Spinal cord (tissue), 10 donors: ENCODE data around the gene CASP6. TPM values are rescaled to one million over a fixed set of nuclear protein-coding genes. Genes with fewer than 3 reads are reported as not detected.
A peak's percentile ranks its signal among the peaks of the same experiment; 100 is the strongest.

ENCODE experiments used
- DNase-seq, 6 donors: peaks; one replicate each; pipeline versions ENCODE4 v3.0.0 to v3.0.0-alpha.2; 2013 to 2015; ENCODE audit warnings: low spot score in 6 of 6, low read depth in 4 of 6
- H3K27ac ChIP-seq: one replicate; pipeline ENCODE4 v1.5.1; 2013; ENCODE audit warnings: low read depth, low read length, control low read depth
- H3K27me3 ChIP-seq: one replicate; pipeline ENCODE4 v1.6.1; 2013; ENCODE audit warnings: low read length; ENCODE audit not compliant: control insufficient read depth, insufficient read depth
- H3K36me3 ChIP-seq: one replicate; pipeline ENCODE4 v1.6.1; 2013; ENCODE audit warnings: low read length; ENCODE audit not compliant: control insufficient read depth, insufficient read depth
- H3K4me1 ChIP-seq: one replicate; pipeline ENCODE4 v1.6.1; 2013; ENCODE audit warnings: low read length; ENCODE audit not compliant: control insufficient read depth, insufficient read depth
- H3K4me3 ChIP-seq: one replicate; pipeline ENCODE4 v1.5.1; 2013; ENCODE audit warnings: low read depth, low read length, control low read depth
- H3K9me3 ChIP-seq: one replicate; pipeline ENCODE4 v1.6.1; 2013; ENCODE audit warnings: low read length; ENCODE audit not compliant: control insufficient read depth, insufficient read depth
- WGBS: methylation state at CpG from one replicate; pipeline ENCODE4 v1.1.5; 2013; ENCODE audit warnings: missing lambda C conversion rate; ENCODE audit not compliant: insufficient coverage; 5-methylcytosine and 5-hydroxymethylcytosine counted together
- polyA plus RNA-seq, 2 donors: library from polyadenylated mRNA; unstranded; fragments of 120-200 nt; gene quantifications; one replicate each; pipeline ENCODE4 v1.2.1, GENCODE V29; 2013; ENCODE audit not compliant: insufficient read length in 2 of 2
- small RNA-seq: library from RNA; depleted of rRNA; stranded (forward); fragments of <200 nt; gene quantifications from one replicate; pipeline ENCODE3, GENCODE V24; 2014; ENCODE audit warnings: low replicate concordance
- total RNA-seq, 2 donors: library from RNA; depleted of rRNA in 1 of 2; stranded (reverse); fragments of 120-200 nt in 1 of 2; fragments of >200 nt in 1 of 2; gene quantifications; one replicate each; pipeline versions ENCODE4 v1.2.3 to v1.2.4, GENCODE V29; 2013 to 2014
- donor health status: healthy.

CASP6 gene
- total and polyA plus RNA-seq, 4 donors = 11.8 to 20.9 (median 14.3) TPM

- Histone ChIP-seq H3K36me3 (no peaks in the 10 kb centered on the region), H3K4me1 (no peaks in the 10 kb centered on the region), H3K27me3 (no peaks in the 10 kb centered on the region), H3K9me3 (no peaks in the 10 kb centered on the region), H3K4me3 (no peak overlapping the region), H3K27ac (no peak overlapping the region)
- WGBS = 94% methylated on average over 5 of the region's 9 CpGs
- DNase-seq = no peak
Observed at GRCh38 chr4:109657854-109658418, 45.3 kb downstream of the CASP6 start.

GRCh38 chr4:109655396-109655795 is 47.8 kb downstream of the CASP6 start:
- no peak for DNase-seq
- Histone ChIP-seq H3K36me3 (no peaks in the 10 kb centered on the region), H3K27ac (no peak overlapping the region), H3K4me1 (no peaks in the 10 kb centered on the region), H3K9me3 (peaks cover 2% of the 10 kb centered on the region), H3K27me3 (no peaks in the 10 kb centered on the region), H3K4me3 (no peak overlapping the region)
- 65% methylated on average over 2 of the region's 6 CpGs for WGBS

GRCh38 chr4:109649872-109650271 is 53.4 kb downstream of the CASP6 start:
- Histone ChIP-seq H3K27me3 (no peaks in the 10 kb centered on the region), H3K36me3 (no peaks in the 10 kb centered on the region), H3K9me3 (peaks cover 2% of the 10 kb centered on the region), H3K4me3 (no peak overlapping the region), H3K4me1 (no peaks in the 10 kb centered on the region), H3K27ac (no peak overlapping the region)
- WGBS = no CpG with 5 or more reads among the region's 1 CpG
- no peak for DNase-seq

- no CpG with 5 or more reads among the region's 2 CpGs for WGBS
Observed at GRCh38 chr4:109648997-109649575, 54.2 kb downstream of the CASP6 start.

GRCh38 chr4:109648266-109648996 is 54.8 kb downstream of the CASP6 start:
- Histone ChIP-seq H3K4me3 (no peak overlapping the region), H3K27ac (no peak overlapping the region), H3K4me1 (no peaks in the 10 kb centered on the region), H3K9me3 (peaks cover 2% of the 10 kb centered on the region), H3K27me3 (no peaks in the 10 kb centered on the region), H3K36me3 (no peaks in the 10 kb centered on the region)
- peak in 1 of 6 donors; percentile 5 for DNase-seq
- no CpG with 5 or more reads among the region's 5 CpGs for WGBS

More at GRCh38 chr4:109648997-109649575, 54.2 kb downstream of the CASP6 start:
- Histone ChIP-seq H3K4me1 (no peaks in the 10 kb centered on the region), H3K9me3 (peaks cover 2% of the 10 kb centered on the region), H3K36me3 (no peaks in the 10 kb centered on the region), H3K27me3 (no peaks in the 10 kb centered on the region), H3K4me3 (no peak overlapping the region), H3K27ac (no peak overlapping the region)
- no peak for DNase-seq

- no peak overlapping the region for H3K4me3 ChIP-seq
- WGBS = 87% methylated on average over 5 of the region's 7 CpGs
- no peaks in the 10 kb centered on the region for H3K36me3 ChIP-seq
- no peak for DNase-seq
- H3K27me3 ChIP-seq = no peaks in the 10 kb centered on the region
- no peak overlapping the region for H3K27ac ChIP-seq
- no peaks in the 10 kb centered on the region for H3K4me1 ChIP-seq
- H3K9me3 ChIP-seq = no peaks in the 10 kb centered on the region
Observed at GRCh38 chr4:109645874-109646710, 57.2 kb downstream of the CASP6 start.

- Histone ChIP-seq H3K9me3 (no peaks in the 10 kb centered on the region), H3K27ac (no peak overlapping the region), H3K4me3 (no peak overlapping the region), H3K36me3 (no peaks in the 10 kb centered on the region), H3K27me3 (no peaks in the 10 kb centered on the region), H3K4me1 (no peaks in the 10 kb centered on the region)
- WGBS = 100% methylated on average over 1 of the region's 2 CpGs
- DNase-seq = no peak
Observed at GRCh38 chr4:109640644-109641043, 62.6 kb downstream of the CASP6 start.

Small RNAs within 50 kb of the gene (small RNA-seq; reads per million reads assigned to genes)
- not detected for gene HIGD1AP14

Other genes starting within 250 kb of the CASP6 start
- 10 to 100 TPM; 18.0 to 21.7 TPM for gene MCUB, start 143.2 kb downstream of the CASP6 start, total RNA-seq
- 10 to 100 TPM in 1 of 2 donors, 1 to 10 TPM in 1; 9.4 to 19.7 TPM for gene MCUB, start 143.2 kb downstream of the CASP6 start, polyA plus RNA-seq
- gene PLA2G12A, start 26.6 kb upstream of the CASP6 start, total RNA-seq = 10 to 100 TPM; 28.0 to 28.4 TPM
- 10 to 100 TPM; 25.5 to 36.1 TPM for gene PLA2G12A, start 26.6 kb upstream of the CASP6 start, polyA plus RNA-seq
- 10 to 100 TPM; 36.7 to 88.3 TPM for gene CFI, start 98.6 kb upstream of the CASP6 start, total RNA-seq
- 10 to 100 TPM in 1 of 2 donors, 1 to 10 TPM in 1; 7.5 to 24.9 TPM for gene CFI, start 98.6 kb upstream of the CASP6 start, polyA plus RNA-seq
- 1 to 10 TPM; 5.8 TPM for gene GAR1, start 112.3 kb upstream of the CASP6 start, total RNA-seq
- 10 to 100 TPM; 23.0 to 24.1 TPM for gene GAR1, start 112.3 kb upstream of the CASP6 start, polyA plus RNA-seq
- gene RRH, start 124.5 kb upstream of the CASP6 start, total RNA-seq = under 1 TPM; 0.44 to 0.79 TPM
- gene RRH, start 124.5 kb upstream of the CASP6 start, polyA plus RNA-seq = under 1 TPM; 0.59 to 0.65 TPM
- under 1 TPM; 0.22 to 0.30 TPM for gene LRIT3, start 144.7 kb upstream of the CASP6 start, total RNA-seq
- under 1 TPM; 0.48 to 0.81 TPM for gene LRIT3, start 144.7 kb upstream of the CASP6 start, polyA plus RNA-seq
- gene EGF, start 209.4 kb upstream of the CASP6 start, total RNA-seq = 1 to 10 TPM in 1 of 2 donors, under 1 TPM in 1; 0.72 to 1.8 TPM
- gene EGF, start 209.4 kb upstream of the CASP6 start, polyA plus RNA-seq = 1 to 10 TPM; 1.8 to 2.1 TPM